HG03354 (cell line): Measurements from ENCODE around the gene RNGTT.
"Not testable (repeated sequence)": the region's sequence is repeated elsewhere in the genome, so short reads cannot be mapped to it uniquely, and the experiment has no call there.

Experiments
- ATAC-seq: cut with Tn5 transposase; IDR thresholded peaks from one replicate; pipeline ENCODE4 v1.9.1; 2021; ENCODE audit warnings: mild to moderate bottlenecking; ENCODE audit not compliant: unreplicated experiment, poor library complexity, severe bottlenecking

Gene RNGTT

GRCh38 chr6:88972504-88973423 lies 9.3 kb upstream of the RNGTT start:
- ATAC-seq: no peak

GRCh38 chr6:88970301-88970700 lies 6.9 kb upstream of the RNGTT start:
- no peak for ATAC-seq

- not testable (repeated sequence) for ATAC-seq
Measured at GRCh38 chr6:88969255-88969654, 5.8 kb upstream of the RNGTT start.

- ATAC-seq: no peak
Measured at GRCh38 chr6:88967891-88968290, 4.5 kb upstream of the RNGTT start.

GRCh38 chr6:88965691-88966090 lies 2.3 kb upstream of the RNGTT start:
- ATAC-seq: no peak

GRCh38 chr6:88964509-88964908 lies 1.1 kb upstream of the RNGTT start:
- no peak for ATAC-seq

- ATAC-seq: no peak
Measured at GRCh38 chr6:88958842-88959241, 4.6 kb downstream of the RNGTT start.

- ATAC-seq: no peak
Measured at GRCh38 chr6:88953550-88954386, 9.7 kb downstream of the RNGTT start.

GRCh38 chr6:88952065-88952704 lies 11.2 kb downstream of the RNGTT start:
- no peak for ATAC-seq

- no peak for ATAC-seq
Measured at GRCh38 chr6:88945415-88946008, 17.9 kb downstream of the RNGTT start.

GRCh38 chr6:88933521-88933920 lies 29.9 kb downstream of the RNGTT start:
- ATAC-seq: no peak

- ATAC-seq: not testable (repeated sequence)
Measured at GRCh38 chr6:88932019-88932418, 31.4 kb downstream of the RNGTT start.

GRCh38 chr6:88922775-88923548 lies 40.5 kb downstream of the RNGTT start:
- no peak for ATAC-seq

- ATAC-seq: no peak
Measured at GRCh38 chr6:88921734-88922133, 41.7 kb downstream of the RNGTT start.

GRCh38 chr6:88920774-88921733 lies 42.4 kb downstream of the RNGTT start:
- no peak for ATAC-seq

GRCh38 chr6:88920088-88920487 lies 43.3 kb downstream of the RNGTT start:
- no peak for ATAC-seq

- ATAC-seq: no peak
Measured at GRCh38 chr6:88919032-88919431, 44.4 kb downstream of the RNGTT start.

- no peak for ATAC-seq
Measured at GRCh38 chr6:88916615-88917208, 46.7 kb downstream of the RNGTT start.
